Astrocyte (in vitro differentiated cells and primary cell): Measurements from ENCODE around the gene SNCAIP. TPM values are rescaled to one million over a fixed set of nuclear protein-coding genes. Genes with fewer than 3 reads are reported as not detected.
A peak's percentile ranks its signal among the peaks of the same experiment; 100 is the strongest.

Experiments used
- DNase-seq: peaks from one replicate; pipeline ENCODE4 v3.0.0-alpha.2; 2010; ENCODE audit warnings: low read depth
- FAIRE-seq: peaks from 2 replicates; lab custom pipeline; 2011; peaks lifted over from hg19 to GRCh38; lab: Jason Lieb, UNC
- H2AFZ ChIP-seq: 2 replicates; pipeline ENCODE4 v1.6.0; 2012; ENCODE audit warnings: low read depth, low read length, inconsistent platforms
- H3K27ac ChIP-seq: 2 replicates; pipeline ENCODE4 v1.5.1; 2011; ENCODE audit warnings: low read depth, low read length, inconsistent platforms
- H3K27me3 ChIP-seq: 2 replicates; pipeline ENCODE4 v1.6.0; 2011; ENCODE audit warnings: low read length, inconsistent platforms; ENCODE audit not compliant: insufficient read depth
- H3K36me3 ChIP-seq: 2 replicates; pipeline ENCODE4 v1.5.1; 2011; ENCODE audit warnings: low read length, inconsistent platforms; ENCODE audit not compliant: insufficient read depth
- H3K4me1 ChIP-seq: 2 replicates; pipeline ENCODE4 v1.5.1; 2011; ENCODE audit warnings: low read length, inconsistent platforms; ENCODE audit not compliant: insufficient read depth
- H3K4me2 ChIP-seq: 2 replicates; pipeline ENCODE4 v1.6.0; 2012; ENCODE audit warnings: low read length, inconsistent platforms
- H3K4me3 ChIP-seq: 2 replicates; pipeline ENCODE4 v1.5.1; 2011; ENCODE audit warnings: low read depth, mild to moderate bottlenecking, low read length, inconsistent platforms; ENCODE audit not compliant: insufficient read depth
- H3K79me2 ChIP-seq: 2 replicates; pipeline ENCODE4 v1.6.0; 2012; ENCODE audit warnings: mild to moderate bottlenecking, low read length, inconsistent platforms; ENCODE audit not compliant: insufficient read depth
- H3K9ac ChIP-seq: 2 replicates; pipeline ENCODE4 v1.6.0; 2012; ENCODE audit warnings: mild to moderate bottlenecking, low read length, inconsistent platforms
- H3K9me3 ChIP-seq: 2 replicates; pipeline ENCODE4 v1.5.1; 2012; ENCODE audit warnings: low read depth, mild to moderate bottlenecking, low read length, inconsistent platforms; ENCODE audit not compliant: insufficient read depth
- H4K20me1 ChIP-seq: 2 replicates; pipeline ENCODE4 v1.6.0; 2012; ENCODE audit warnings: low read length, inconsistent platforms; ENCODE audit not compliant: insufficient read depth
- H3K27ac Mint-ChIP-seq: one replicate; pipeline ENCODE4 v1.8.0; 2021; ENCODE audit warnings: mild to moderate bottlenecking, mixed read lengths; ENCODE audit not compliant: unreplicated experiment
- H3K27me3 Mint-ChIP-seq: one replicate; pipeline ENCODE4 v1.8.0; 2021; ENCODE audit warnings: low read depth, mixed read lengths; ENCODE audit not compliant: unreplicated experiment
- H3K36me3 Mint-ChIP-seq: one replicate; pipeline ENCODE4 v1.8.0; 2021; ENCODE audit warnings: low read depth, mixed read lengths; ENCODE audit not compliant: unreplicated experiment
- H3K4me1 Mint-ChIP-seq: one replicate; pipeline ENCODE4 v1.8.0; 2021; ENCODE audit warnings: low read depth, mixed read lengths; ENCODE audit not compliant: unreplicated experiment
- H3K4me3 Mint-ChIP-seq: one replicate; pipeline ENCODE4 v1.8.0; 2021; ENCODE audit warnings: mild to moderate bottlenecking, moderate library complexity, mixed read lengths; ENCODE audit not compliant: unreplicated experiment
- H3K9me3 Mint-ChIP-seq: one replicate; pipeline ENCODE4 v1.8.0; 2021; ENCODE audit warnings: mild to moderate bottlenecking, mixed read lengths; ENCODE audit not compliant: unreplicated experiment
- EZH2 ChIP-seq: IDR thresholded peaks from 2 replicates; pipeline ENCODE4 v1.6.1; 2012; ENCODE audit warnings: mild to moderate bottlenecking, low read length, inconsistent platforms; ENCODE audit not compliant: insufficient read depth
- total RNA-seq: library from RNA; stranded (reverse); gene quantifications from 2 replicates; pipeline ENCODE4 v1.2.1, GENCODE V29; 2021
- TF ChIP-seq, protein P1 (sequence below): IDR thresholded peaks from 2 replicates; pipeline ENCODE4 v1.5.1; 2011; ENCODE audit warnings: low read depth, mild to moderate bottlenecking, inconsistent platforms, low read length, moderate library complexity; ENCODE audit not compliant: insufficient read depth

Gene SNCAIP
- total RNA-seq, 1 donor from 2014 or later, result 1.7 TPM

DNA sequence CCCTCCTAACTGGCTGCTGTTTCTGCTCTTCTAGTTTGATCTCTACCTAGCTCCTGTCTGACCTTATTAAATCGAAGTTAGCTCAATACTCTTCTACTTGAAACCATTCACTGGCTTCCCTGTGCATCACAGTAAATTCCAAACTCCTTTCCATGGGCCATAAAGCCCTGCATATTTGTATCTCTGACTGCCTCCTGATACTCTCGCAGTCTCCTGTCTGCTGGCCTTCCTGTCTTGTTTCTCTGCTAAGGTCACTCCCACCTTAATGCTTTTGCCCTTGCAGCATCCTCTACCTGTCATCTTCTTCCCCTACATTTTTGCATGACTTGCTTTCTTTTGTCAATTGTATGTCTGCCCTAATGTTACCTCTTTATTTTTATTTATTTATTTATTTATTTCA, 44.8 kb downstream of the SNCAIP start:
- no peaks in the 10 kb centered on the region for H3K36me3 Mint-ChIP-seq
- no peak overlapping the region for H3K27ac Mint-ChIP-seq
- Histone ChIP-seq H4K20me1 (no peaks in the 10 kb centered on the region), H3K4me1 (no peaks in the 10 kb centered on the region), H3K27me3 (no peaks in the 10 kb centered on the region), H3K9me3 (no peaks in the 10 kb centered on the region), H3K36me3 (no peaks in the 10 kb centered on the region), H3K79me2 (no peaks in the 10 kb centered on the region), H3K4me3 (no peak overlapping the region), H3K27ac (no peak overlapping the region), H2AFZ (no peak overlapping the region), H3K9ac (no peak overlapping the region), H3K4me2 (no peak overlapping the region)
- TF ChIP-seq EZH2, result no peak
- FAIRE-seq (no peak), DNase-seq (no peak)
- H3K4me3 Mint-ChIP-seq, result no peak overlapping the region
- no peaks in the 10 kb centered on the region for H3K27me3 Mint-ChIP-seq
- peaks cover 2% of the 10 kb centered on the region for H3K4me1 Mint-ChIP-seq
- H3K9me3 Mint-ChIP-seq, result peaks cover 2% of the 10 kb centered on the region

DNA sequence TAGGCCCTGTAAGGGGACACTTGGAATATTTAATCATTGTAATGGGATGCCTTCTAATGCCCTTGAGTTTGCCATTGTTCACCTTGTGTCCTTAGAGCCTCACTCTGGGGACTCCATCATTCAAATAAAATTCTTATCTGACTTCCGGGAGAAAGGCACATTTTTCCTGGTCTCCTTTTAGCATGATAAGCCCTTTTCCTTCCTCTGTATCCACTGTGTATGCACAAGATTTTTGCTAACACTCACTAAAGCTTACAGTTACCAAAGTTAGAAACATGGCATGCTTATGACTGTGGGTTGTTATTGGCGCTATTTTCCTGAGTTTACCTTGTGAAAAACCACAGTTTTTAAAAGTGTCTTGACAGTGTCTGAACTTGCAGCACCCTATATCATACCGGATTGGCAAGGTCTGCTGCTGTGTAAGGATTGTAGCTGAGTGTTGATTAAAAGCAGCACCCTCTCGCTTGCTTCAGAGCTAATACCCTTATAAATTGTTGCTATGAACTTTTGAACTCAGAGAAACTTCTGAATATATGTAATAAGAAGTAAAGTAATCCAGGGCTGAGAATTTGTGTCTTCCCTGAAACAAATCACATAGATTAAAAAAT, 46.4 kb downstream of the SNCAIP start:
- no peak overlapping the region for H2AFZ ChIP-seq
- no peaks in the 10 kb centered on the region for H3K27me3 ChIP-seq
- FAIRE-seq (no peak), DNase-seq (no peak)
- Mint-ChIP-seq H3K27ac (no peak overlapping the region), H3K4me3 (no peak overlapping the region), H3K4me1 (peaks cover 4% of the 10 kb centered on the region), H3K27me3 (no peaks in the 10 kb centered on the region), H3K36me3 (no peaks in the 10 kb centered on the region), H3K9me3 (peaks cover 2% of the 10 kb centered on the region)
- H3K9ac ChIP-seq, result no peak overlapping the region
- H3K4me3 ChIP-seq, result no peak overlapping the region
- no peak for TF ChIP-seq EZH2
- TF ChIP-seq, protein P1, sequence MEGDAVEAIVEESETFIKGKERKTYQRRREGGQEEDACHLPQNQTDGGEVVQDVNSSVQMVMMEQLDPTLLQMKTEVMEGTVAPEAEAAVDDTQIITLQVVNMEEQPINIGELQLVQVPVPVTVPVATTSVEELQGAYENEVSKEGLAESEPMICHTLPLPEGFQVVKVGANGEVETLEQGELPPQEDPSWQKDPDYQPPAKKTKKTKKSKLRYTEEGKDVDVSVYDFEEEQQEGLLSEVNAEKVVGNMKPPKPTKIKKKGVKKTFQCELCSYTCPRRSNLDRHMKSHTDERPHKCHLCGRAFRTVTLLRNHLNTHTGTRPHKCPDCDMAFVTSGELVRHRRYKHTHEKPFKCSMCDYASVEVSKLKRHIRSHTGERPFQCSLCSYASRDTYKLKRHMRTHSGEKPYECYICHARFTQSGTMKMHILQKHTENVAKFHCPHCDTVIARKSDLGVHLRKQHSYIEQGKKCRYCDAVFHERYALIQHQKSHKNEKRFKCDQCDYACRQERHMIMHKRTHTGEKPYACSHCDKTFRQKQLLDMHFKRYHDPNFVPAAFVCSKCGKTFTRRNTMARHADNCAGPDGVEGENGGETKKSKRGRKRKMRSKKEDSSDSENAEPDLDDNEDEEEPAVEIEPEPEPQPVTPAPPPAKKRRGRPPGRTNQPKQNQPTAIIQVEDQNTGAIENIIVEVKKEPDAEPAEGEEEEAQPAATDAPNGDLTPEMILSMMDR, result no peak
- no peaks in the 10 kb centered on the region for H3K4me1 ChIP-seq
- no peaks in the 10 kb centered on the region for H3K36me3 ChIP-seq
- H4K20me1 ChIP-seq, result no peaks in the 10 kb centered on the region
- H3K9me3 ChIP-seq, result no peaks in the 10 kb centered on the region
- H3K27ac ChIP-seq, result no peak overlapping the region
- no peak overlapping the region for H3K4me2 ChIP-seq
- no peaks in the 10 kb centered on the region for H3K79me2 ChIP-seq

DNA sequence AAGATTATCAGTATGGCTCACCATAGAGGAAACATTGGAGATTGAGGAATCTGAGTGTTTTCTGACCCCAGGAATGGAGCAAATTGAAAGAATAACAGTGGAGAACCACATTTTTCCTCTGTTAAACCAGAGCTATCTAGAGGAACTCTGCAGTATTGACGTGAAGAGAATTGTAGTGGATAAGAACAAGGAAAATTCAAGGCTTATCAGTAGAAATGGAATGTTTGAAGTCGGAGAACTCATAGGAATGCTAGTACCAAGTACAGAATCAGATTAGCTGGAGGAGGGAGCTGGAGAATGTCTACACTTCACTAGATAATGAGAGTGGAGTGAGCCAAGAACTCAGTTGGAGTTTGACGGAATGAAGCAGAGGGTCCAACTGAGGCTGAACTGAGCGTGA, 50.3 kb downstream of the SNCAIP start:
- peak; percentile 90 for DNase-seq
- Mint-ChIP-seq H3K4me3 (no peak overlapping the region), H3K36me3 (no peaks in the 10 kb centered on the region), H3K9me3 (no peaks in the 10 kb centered on the region), H3K27me3 (no peaks in the 10 kb centered on the region), H3K27ac (no peak overlapping the region), H3K4me1 (peaks cover 2% of the 10 kb centered on the region)
- Histone ChIP-seq H2AFZ (no peak overlapping the region), H3K27ac (no peak overlapping the region), H3K4me3 (no peak overlapping the region), H3K9ac (no peak overlapping the region), H3K36me3 (no peaks in the 10 kb centered on the region), H3K4me2 (no peak overlapping the region), H3K79me2 (no peaks in the 10 kb centered on the region), H3K27me3 (no peaks in the 10 kb centered on the region), H3K4me1 (no peaks in the 10 kb centered on the region), H4K20me1 (no peaks in the 10 kb centered on the region), H3K9me3 (no peaks in the 10 kb centered on the region)
- FAIRE-seq, result no peak
- TF ChIP-seq EZH2, result no peak
- TF ChIP-seq, protein P1, result no peak
